Mesenteric fat pad (tissue), 1 donor: ENCODE data around the gene TM4SF4. TPM values are rescaled to one million over a fixed set of nuclear protein-coding genes. Genes with fewer than 3 reads are reported as not detected.
"Not testable (repeated sequence)": the region's sequence is repeated elsewhere in the genome, so short reads cannot be mapped to it uniquely, and the experiment has no call there.

Experiments used
- DNase-seq: peaks from one replicate; pipeline ENCODE4 v3.0.0-alpha.2; 2020; ENCODE audit warnings: low spot score
- long read RNA-seq: library from polyadenylated mRNA; unstranded; transcript quantifications from one replicate; pipeline ENCODE4 v2.0.0, GENCODE V29; 2020
- total RNA-seq: library from RNA; stranded (reverse); fragmentation: NEBNext Ultra II Directional; extraction: Animal tissue kit (Norgen Biotek cat#: 25700); gene quantifications from one replicate; pipeline ENCODE4 v1.2.1, GENCODE V29; 2021
- donor health status: DM: yes; HTN: yes; CAD: no.

TM4SF4 gene, protein sequence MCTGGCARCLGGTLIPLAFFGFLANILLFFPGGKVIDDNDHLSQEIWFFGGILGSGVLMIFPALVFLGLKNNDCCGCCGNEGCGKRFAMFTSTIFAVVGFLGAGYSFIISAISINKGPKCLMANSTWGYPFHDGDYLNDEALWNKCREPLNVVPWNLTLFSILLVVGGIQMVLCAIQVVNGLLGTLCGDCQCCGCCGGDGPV
- 1.7 TPM for total RNA-seq
- long read RNA-seq, partial matches to known transcripts: 1 of 2 reads
- long read RNA-seq, other reads (novel, unspliced or antisense): 0 of 2 reads

DNA sequence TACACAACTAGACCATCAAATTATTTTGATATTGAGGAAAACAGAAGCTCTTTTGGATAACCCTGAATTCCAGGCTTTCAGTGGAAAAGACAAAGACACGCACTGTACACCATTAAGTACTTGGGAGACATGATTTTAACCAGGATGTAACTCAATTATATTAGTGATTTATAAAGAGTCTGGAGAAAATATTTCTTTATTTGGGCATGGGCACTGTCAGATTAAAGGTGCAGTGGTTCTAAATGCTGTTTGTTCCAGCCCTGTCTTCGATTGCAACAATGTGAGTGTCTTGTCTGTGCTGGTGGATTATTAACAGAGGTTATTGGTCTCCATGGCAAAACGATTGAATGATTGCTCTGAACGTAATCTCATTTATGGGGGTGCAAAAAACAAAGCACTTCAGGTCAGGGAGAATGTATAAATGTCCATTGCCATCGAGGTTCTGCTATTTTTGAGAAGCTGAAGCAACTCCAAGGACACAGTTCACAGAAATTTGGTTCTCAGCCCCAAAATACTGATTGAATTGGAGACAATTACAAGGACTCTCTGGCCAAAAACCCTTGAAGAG is at the start of gene TM4SF4:
TSS of gene TM4SF4 (plus strand) at position 448 of the 568 bp plus-strand sequence. CDS start 181 bp downstream, outside the sequence.
- DNase-seq: no peak

DNA sequence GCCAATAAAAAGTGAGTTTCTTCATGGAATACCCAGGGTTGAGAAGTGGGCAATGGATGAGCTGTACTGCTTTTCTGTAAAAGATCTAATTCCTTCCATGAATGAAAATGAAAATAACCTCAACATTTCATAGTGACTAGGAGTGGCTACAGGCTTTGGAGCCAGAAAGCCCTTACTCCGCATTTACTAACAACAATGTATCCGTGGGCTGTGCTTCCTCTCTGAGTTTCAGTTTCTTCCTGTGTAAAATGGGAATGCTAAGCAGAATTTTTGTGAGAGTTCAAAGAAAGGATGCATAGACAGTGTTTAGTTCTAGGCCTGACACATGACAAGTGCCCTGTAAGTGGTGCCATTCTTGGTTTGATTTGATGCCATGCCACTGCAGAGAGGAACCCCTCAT is 49.6 kb upstream of the TM4SF4 start:
- DNase-seq: no peak

DNA sequence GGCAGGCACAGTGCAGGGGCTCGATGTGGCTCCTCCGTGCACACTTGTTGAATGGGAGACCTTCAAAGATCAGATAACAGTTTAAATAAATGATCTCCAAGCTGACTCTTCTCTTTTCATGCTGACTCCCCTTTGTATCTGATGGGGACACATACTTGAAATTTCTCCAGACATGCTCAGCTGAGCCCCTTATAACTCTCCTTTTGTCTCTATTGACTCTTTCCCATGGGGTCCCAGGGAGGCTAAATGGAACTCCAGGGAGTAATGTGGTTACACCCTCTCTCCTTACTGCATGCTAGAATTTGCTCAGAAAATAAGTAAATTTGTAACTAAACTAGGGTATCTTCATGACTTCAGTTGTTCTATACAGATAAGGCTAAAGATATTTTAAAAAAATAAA is 48.2 kb upstream of the TM4SF4 start:
- DNase-seq: no peak

DNA sequence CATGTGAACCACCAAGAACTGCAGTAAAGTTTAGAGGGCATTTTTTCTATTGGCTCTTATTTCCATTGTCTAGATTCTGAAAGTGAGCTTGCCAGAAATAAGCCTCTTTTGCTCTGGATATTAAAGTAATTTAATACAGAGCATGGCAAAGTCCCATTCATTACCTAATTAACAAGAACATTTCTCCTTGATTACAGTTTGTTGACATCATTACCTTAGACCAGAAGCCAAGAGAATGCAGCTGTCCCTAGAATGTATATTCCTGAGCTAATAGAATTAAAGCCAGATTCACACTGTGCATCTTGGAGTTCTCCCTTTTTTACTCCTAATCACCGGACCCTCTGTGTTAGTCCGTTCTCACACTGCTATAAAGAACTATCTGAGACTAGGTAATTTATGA is 46.4 kb upstream of the TM4SF4 start:
- no peak for DNase-seq

DNA sequence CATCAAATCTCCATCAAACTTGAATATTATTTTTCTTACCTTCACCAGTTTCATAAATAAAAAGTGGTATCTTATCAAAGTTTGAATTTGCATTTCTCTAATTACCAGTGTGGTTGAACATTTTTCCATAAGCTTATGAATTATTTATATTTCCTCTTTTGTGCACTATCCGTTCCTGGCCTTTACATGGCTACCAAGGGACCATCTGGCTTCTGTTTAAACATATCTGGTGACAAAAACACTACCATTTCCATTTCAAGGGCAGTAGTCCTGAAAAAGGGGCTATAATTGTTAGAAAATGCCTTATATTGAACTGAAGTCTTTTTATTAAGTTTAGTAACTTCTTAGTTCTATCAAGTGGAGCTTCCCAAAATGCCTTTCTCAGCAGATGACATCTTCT is 44.3 kb upstream of the TM4SF4 start:
- no peak for DNase-seq

DNA sequence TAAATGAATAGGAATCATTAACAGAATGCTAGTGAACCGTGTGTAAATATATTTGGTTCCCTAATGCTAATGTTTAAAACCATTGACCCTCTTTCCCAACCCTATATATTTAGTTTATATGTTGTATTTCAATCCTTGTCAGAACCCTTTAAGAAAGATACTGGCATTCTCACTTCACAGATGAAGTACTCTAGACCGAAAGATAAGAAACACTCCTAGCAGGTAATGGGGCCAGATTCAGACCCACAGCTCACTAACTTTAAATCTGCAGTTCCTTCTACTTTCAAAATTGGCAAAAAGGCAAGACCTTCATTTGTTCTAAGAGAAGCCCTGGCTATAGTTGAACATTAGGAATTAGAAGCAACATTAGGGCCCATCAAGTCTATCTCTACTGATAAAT is 42.3 kb upstream of the TM4SF4 start:
- DNase-seq: no peak

DNA sequence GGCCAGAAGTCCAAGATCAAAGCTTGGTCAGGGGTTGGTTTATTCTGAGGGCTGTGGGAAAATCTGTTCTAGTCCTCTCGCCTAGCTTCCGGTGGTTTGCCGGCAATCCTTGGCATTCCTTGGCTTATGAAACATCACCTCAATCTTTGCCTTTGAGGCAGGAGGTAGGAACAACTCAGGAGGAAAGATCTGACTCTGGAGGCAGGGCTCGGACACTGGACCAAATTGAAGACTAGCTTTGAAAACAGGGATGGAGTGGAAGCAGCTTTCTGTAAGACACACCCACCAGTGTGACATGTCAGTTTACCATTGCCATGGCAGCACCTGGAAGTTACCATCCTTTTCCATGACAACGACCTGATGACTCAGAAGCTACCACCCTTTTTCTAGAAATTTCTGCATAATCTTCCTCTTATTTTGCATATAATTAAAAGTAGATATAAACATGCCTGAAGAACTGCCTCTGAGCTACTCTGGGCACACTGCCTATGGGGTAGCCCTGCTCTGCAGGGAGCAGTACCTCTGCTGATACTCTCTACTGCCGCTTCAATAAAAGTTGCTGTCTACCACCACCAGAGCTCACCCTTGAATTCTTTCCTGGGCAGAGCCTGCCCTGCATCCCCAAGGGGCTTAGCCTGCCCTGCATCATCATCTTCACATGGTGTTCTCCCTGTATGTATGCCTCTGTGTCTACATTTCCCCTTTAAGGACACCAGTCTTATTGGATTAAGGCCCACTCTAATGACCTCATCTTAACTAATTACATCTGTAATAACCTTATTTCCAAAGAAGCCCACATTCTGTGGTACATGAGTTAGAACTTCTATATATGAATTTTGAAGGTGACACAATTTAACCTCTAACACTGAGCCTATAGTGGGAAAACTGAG is 38.3 kb upstream of the TM4SF4 start:
- no peak for DNase-seq

DNA sequence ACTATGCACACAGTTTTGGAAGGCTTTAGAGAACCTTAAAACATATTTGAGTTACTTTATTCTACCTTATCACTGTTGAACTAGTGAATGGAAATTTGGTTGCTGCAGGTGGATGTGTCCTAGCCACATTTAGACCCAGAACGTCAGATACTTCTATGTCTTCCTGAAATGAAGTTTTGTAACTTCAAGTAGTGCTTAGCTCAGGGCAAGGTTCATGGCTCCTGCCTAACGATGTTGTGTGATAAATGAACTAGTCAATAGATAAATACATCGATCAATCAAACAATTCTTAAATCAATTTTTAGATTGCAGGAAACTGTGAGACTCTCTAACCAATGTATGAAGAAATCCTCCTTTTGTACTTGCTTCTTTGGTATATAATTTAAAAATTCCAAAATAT is 37.2 kb upstream of the TM4SF4 start:
- no peak for DNase-seq

DNA sequence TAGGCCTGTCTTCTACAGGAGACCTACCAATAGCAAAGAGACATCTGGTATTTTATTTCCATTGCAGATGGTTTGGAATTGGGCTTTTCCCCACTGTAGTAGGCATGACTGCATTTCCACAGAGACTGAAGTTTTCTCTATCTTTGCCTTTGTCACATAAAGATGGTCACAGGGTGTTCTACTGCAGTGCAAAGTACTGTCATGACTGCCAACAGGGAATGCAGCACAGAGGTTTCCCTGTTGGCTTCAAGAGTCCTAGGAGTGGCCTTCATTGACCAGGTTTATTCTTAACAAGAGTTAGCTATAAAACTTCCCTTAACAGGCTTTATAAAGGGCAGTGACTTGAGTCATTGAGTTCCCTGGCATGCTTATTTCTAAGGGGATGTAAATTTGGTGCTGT is 36.8 kb upstream of the TM4SF4 start:
- DNase-seq: no peak

DNA sequence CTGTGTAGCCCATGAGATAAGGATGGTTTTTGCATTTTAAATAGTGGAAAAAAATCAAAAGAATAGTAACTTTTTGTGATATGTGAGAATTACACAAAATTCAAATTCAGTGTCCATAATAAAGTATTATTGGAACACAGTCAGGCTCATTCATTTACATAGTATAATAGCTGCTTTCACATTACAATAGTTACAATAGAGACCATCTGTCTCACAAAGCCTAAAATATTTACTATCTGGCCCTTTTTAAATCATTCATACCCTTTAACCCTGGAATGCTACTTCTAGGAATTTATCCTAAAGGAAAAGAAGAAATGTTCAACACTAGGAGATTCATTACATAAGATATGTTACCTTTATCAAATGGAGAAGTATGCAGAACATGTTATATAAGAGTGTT is 35.5 kb upstream of the TM4SF4 start:
- no peak for DNase-seq

DNA sequence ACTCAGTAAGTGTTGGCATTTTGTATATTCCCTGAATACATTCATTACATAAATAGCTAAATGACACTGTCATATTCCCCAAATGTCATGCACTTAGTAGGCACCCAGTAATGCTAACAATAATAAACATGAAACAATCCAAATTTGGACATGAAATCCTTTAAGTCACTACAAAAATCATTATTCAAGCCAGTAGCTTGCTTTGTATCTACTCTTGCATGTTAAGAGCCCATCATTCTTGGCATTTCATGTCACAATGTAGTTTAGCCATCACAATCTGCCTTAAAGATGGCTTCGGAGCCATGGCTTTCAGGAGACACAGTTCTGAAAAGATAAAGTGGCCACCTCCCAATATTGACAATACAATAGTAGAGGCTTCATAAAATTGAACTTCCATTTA is 32.9 kb upstream of the TM4SF4 start:
- DNase-seq: no peak

DNA sequence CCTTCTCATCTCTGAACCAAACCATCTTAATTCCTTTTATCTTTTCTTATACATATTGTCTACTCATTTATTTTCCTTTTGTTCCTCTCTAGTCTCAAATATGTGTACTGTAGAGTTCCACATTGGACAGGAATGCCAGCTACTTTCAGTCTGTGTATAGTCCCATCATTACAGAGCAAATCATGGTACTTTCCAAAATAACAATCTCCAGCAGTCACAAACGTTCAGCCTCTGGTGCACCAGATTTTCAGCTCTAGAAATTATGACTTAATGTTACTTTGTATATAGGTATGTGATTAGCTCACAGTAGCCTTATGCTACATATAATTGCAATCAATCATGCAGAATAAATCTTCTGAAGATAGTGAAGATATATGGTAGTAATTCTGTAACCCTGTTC is 32.5 kb upstream of the TM4SF4 start:
- no peak for DNase-seq

DNA sequence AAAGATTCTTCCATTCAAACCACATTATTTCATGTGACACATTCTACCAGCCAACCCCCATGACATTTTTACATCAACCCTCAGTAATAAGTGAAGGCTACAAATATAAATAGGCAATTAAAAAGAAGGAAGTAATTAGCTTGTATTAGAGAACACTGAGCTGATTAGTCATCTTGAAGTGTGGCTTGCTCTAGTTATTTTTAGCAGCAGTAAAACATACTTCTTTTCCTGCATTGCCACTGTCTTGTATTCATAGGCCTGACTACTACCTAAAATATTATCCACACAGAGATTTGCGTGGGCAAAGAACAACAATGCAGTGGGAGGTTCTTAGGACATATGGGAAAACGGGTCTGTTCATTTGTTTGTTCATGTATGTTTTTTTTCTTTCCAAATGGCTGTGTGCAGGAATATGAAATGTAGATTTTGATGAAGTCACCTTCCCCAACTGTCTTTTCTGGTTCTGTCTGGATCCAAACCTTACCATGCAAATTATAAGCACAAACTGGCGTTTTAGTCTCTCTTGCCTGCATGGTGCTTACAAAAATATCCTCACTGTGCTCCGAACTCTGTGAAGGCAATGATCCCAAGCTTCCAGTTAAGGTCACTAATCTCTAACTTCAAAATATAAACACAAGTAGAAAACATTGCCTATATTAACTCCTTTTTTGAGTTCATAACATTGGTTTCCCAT is 31.5 kb upstream of the TM4SF4 start:
- DNase-seq: no peak

DNA sequence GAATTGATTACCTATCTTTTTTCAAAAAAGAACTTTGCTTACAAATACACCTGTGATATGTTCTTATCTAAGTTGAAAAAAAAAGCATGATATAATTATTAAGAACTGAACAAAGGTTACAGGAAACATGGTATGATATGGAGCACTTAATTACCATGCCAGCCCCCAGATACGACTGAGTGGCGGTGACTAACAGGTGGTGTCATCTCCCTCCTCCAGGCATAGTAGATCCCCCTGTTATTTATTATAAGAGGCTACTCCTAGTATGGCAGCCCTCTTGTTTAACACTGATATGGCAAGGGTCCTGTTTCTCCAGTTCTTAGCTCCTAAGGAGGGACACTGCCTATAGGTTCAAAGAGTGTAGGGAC is 31.0 kb upstream of the TM4SF4 start:
- DNase-seq: no peak

DNA sequence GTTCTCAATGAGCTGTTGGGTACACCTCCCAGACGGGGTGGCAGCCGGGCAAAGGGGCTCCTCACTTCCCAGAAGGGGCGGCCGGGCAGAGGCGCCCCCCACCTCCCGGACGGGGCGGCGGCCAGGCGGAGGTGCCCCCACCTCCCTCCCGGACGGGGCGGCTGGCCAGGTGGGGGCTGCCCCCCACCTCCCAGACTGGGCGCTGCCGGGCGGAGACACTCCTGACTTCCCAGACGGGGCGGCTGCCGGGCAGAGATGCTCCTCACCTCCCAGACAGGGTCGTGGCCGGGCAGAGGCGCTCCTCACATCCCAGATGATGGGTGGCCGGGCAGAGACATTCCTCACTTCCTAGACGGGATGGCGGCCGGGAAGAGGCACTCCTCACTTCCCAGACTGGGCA is 29.6 kb upstream of the TM4SF4 start:
- DNase-seq: not testable (repeated sequence)

DNA sequence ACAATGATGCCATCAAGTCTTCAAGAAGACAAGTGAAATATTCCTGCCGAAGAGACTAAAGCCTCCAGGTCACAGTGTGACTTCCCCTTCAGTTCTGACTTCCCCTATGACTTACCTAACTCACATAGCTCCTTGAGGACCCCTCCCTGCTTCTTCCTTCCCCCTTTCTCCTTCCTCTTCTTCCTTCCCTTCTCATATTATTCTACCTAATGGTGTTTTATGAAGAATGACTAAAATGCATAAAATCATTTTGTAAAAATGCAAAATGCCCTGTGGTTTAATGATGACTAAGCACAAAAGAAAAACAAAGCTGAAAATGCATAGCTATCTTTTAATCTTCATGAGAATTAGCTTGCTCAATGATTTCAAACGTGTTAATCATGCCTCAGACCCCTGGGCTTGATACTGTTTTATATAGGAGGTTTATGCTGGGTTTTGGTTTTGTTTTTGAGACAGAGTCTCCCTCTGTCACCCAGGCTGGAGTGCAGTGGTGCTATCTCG is 26.1 kb upstream of the TM4SF4 start:
- no peak for DNase-seq

DNA sequence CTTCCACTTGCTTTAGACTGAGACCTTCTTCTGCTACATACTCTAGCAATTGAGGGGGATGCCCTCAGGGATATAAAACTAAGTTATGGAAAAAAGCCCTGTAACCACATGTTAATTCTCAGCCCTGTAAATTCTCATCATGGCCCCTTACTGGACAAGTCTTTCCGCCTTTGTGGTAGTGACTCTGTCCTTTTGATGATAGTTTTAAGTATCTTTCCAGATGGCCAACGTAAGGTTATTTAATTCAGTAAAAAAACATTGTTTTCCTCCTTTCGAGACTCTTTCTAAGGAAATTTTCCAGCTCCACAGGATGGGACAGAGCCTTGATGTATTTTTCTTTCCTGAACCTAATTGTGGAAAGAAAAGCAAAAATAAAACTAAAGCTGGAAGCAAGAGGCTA is 25.3 kb upstream of the TM4SF4 start:
- no peak for DNase-seq

DNA sequence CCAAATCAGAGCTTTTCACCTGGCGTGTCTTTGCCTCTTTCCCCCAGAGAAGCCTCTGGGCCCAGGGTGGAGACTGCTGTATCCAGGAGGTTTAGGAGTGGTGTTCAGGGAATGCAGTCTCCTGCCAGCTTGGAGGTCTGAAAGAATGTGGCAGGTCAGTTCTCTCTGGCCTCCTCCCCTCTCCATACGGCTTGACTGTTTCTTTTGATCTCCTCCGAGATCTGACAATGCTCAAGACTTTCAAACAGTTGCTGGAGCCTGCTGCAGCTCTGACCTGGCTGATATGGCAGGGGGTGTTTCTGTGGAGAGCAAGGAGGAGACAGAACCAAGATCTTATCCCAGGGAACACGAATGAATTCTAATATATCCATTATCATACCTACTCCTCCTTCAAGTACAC is 24.7 kb upstream of the TM4SF4 start:
- DNase-seq: no peak

DNA sequence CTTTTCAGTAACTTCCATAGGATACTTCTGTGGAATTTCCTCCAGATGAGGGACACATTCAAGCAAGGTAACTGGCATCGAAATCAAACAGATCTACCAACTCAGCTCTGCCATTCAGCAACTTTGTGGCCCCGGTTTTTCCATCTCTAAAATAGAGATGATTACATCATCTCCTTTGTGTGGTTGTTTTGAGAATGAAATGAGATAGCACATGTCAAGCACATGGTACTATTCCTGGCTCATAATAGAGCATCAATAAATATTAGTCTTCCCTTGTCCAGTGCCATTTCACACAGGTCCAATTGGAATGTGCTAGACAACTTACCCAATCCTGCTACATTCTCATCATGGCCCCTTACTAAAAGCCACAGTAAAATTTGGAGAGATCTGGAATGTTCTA is 24.2 kb upstream of the TM4SF4 start:
- DNase-seq: no peak

DNA sequence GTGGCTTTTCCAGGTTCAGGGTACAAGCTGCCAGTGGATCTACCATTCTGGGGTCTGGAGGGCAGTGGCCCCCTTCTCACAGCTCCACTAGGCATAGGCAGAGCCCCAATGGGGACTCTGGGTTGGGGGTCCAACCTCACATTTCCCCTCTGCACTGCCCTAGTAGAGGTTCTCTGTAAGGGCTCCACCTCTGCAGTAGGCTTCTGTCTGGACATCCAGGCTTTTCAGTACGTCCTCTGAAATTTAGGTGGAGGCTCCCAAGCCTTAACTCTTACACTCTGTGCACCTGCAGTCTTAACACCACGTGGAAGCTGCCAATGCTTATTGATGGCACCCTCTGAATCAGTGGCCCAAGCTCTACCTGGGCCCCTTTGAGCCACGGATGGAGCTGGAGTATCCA is 22.5 kb upstream of the TM4SF4 start:
- DNase-seq: no peak

DNA sequence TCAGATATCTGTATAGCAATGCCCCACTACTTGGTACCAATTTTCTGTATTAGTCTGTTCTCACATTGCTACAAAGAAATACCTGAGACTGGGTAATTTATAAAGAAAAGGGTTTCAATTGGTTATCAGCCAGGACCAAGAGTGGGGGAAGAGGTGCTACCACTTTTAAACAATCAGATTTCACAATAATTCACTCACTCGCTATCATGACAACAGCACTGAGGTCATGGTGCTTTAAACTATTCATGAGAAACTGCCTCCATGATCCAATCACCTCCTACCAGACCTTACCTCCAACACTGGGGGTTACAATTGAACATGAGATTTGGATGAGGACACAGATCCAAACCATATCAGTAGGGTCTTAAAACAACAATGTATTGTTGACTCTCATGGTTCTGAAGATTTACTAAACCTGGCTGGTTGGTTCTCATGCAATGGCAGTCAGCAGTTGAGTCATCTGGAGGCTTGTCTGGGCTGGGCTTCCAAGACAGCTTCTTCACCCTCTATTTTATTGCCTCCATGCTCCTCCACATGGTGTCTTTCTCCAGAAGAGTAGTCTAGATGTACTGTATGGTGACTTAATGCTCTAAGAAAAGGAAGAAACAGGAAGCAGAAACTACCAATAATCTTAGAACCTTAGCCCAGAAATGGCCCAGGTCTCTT is 21.2 kb upstream of the TM4SF4 start:
- DNase-seq: no peak
